Cardiac fibroblast (primary cell): Measurements from ENCODE around the gene NHSL2.

Experiments
- DNase-seq, 2 donors: peaks; one replicate each; pipeline versions ENCODE4 v3.0.0 to v3.0.0-alpha.2; 2010; ENCODE audit warnings: low read depth in 2 of 2
- H3K4me3 ChIP-seq, 2 donors: replicated peaks in 1 of 2; 1 replicate in 1 of 2; 2 replicates in 1 of 2; pipeline ENCODE4 v1.5.1; 2011; ENCODE audit warnings: low read depth in 2 of 2, low read length in 2 of 2, mild to moderate bottlenecking in 2 of 2, moderate library complexity in 1 of 2
- CTCF ChIP-seq: IDR thresholded peaks from one replicate; pipeline ENCODE4 v1.5.1; 2011; ENCODE audit warnings: low read depth, mild to moderate bottlenecking, low read length, inconsistent platforms

NHSL2 gene

DNA sequence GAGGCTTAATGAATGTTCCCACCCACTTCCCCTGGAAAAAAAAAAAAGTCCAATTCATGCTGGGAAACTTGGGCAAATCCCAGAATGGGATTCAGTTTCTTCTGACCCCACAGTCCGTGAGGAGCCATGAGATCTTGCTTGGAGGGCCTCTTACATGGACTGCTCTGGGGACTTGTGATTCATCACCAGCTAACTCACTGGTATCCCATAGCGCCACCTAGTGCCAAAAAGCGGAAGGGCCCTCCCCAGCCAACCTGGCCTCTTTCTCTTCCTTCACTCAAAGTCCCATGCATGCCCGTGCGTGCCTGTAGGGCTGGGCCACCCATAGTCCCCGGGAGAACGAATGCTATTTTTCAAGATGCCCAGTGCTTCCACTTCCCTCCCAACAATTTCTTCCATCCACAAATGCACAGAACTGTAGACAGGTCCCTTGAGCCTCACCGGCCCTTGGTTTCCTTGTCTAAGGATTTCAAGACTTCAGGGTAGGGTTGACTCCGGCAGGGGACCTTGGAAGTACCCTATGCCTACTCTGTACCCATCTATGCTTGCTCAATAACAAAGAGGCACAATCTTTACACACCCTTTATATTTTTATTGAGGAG, 216.0 kb downstream of the NHSL2 start:
- peak; percentile 82 to 95 for DNase-seq
- no peak overlapping the region for H3K4me3 ChIP-seq
- TF ChIP-seq CTCF, result peak; percentile 79

- DNase-seq, result no peak
- TF ChIP-seq CTCF, result no peak
- H3K4me3 ChIP-seq, result no peak overlapping the region
Observed at GRCh38 chrX:72127332-72127731, 216.7 kb downstream of the NHSL2 start.

GRCh38 chrX:72128183-72128834, 217.7 kb downstream of the NHSL2 start:
- TF ChIP-seq CTCF, result no peak
- DNase-seq, result no peak
- no peak overlapping the region for H3K4me3 ChIP-seq

DNA sequence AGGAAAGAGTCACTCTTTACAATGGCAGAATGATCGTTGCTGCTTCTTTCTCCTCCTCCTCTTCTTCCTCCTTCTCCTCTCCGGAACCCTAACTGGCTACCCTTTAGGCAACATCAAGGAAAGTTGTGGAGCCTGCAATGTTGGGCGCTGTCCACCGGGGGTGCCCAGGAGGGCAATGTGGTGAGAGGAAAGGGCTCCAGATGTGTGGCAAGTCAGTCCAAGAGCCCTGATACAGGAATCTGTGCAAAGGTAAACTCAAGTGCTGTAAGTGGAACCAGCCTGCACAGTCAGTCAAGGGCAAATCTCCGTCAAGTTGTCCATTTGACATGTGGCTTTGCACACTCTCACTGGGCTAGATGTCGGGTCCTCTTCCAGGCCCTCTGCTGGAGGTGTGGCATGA, 218.2 kb downstream of the NHSL2 start:
- TF ChIP-seq CTCF, result peak; percentile 56
- H3K4me3 ChIP-seq, result no peak overlapping the region
- peak in 1 of 2 donors; percentile 23 for DNase-seq

DNA sequence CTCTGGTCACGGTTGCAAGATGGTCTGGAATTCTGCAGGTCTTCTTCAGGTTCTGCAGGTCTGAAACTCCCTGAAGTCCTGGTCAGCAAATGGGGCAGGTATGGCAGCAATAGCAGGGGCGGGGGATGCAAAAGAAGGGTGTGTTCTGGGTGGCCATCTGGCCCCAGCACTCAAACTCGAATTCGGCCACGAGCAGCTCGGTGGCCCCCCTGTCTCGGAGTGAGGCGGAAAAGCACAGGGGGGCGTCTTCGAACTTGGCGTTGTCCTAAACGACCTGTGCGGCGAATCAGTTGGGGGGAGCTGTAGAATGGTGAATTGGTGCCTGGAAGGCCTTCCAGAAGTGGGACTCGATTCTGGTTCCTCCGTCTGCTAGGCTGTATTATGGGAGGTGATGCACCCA, 219.0 kb downstream of the NHSL2 start:
- TF ChIP-seq CTCF, result no peak
- no peak for DNase-seq
- no peak overlapping the region for H3K4me3 ChIP-seq

DNA sequence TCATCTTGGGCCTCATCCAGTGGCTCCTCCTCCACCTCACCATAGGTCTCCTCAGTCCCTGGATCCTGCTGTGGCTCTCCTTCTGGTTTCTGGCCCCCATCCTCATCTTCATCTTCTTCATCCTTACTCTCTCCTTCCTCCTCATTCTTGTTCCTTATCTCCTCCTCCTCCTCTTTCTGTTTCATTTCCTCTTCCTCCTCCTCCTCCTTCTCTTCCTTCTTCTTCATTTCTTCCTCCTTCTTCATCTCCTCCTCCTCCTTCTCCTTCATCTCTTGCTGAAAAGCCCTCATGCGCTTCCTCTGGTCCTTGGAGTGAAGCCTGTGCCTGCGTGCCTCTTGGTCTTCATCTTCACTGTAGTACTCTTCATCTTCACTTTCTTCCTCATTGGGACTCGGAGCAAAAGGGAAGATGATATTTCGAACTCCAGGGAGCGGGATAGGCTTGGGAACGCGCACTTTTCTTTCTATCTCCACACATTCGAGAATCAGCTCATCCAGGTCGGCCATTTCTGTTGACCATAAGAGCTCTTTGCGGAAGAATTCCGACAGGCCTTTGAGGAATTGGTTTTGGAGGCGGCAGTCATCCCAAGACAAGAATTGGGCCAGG, 219.6 kb downstream of the NHSL2 start:
- no peak overlapping the region for H3K4me3 ChIP-seq
- TF ChIP-seq CTCF, result no peak
- DNase-seq, result no peak
